Fibroblast of pulmonary artery (primary cell): Measurements from ENCODE around the gene MARCKSL1.
"Not testable (repeated sequence)": the region's sequence is repeated elsewhere in the genome, so short reads cannot be mapped to it uniquely, and the experiment has no call there.

ENCODE experiments used
- DNase-seq: peaks from one replicate; pipeline ENCODE4 v3.0.0-alpha.2; 2010; ENCODE audit warnings: low read depth
- H3K4me3 ChIP-seq: replicated peaks from 2 replicates; pipeline ENCODE4 v1.5.1; 2011; ENCODE audit warnings: low read depth, mild to moderate bottlenecking, control low read depth, low read length, moderate library complexity
- CTCF ChIP-seq: IDR thresholded peaks from 2 replicates; pipeline ENCODE4 v1.5.1; 2011; ENCODE audit warnings: mild to moderate bottlenecking, control low read depth, low read length, inconsistent platforms; ENCODE audit errors: missing control alignments

The MARCKSL1 gene

GRCh38 chr1:32289256-32289655, 46.8 kb downstream of the MARCKSL1 start:
- H3K4me3 ChIP-seq: no peak overlapping the region
- DNase-seq: no peak
- no peak for TF ChIP-seq CTCF

GRCh38 chr1:32286763-32287162, 49.3 kb downstream of the MARCKSL1 start:
- TF ChIP-seq CTCF: no peak

GRCh38 chr1:32285658-32286057, 50.4 kb downstream of the MARCKSL1 start:
- no peak for TF ChIP-seq CTCF
- no peak for DNase-seq

More at GRCh38 chr1:32286763-32287162, 49.3 kb downstream of the MARCKSL1 start:
- no peak overlapping the region for H3K4me3 ChIP-seq
- DNase-seq: no peak

GRCh38 chr1:32284777-32285176, 51.3 kb downstream of the MARCKSL1 start:
- not testable (repeated sequence) for DNase-seq, H3K4me3 ChIP-seq

More at GRCh38 chr1:32285658-32286057, 50.4 kb downstream of the MARCKSL1 start:
- H3K4me3 ChIP-seq: no peak overlapping the region
